HepG2 (cell line): ENCODE results near the gene CCDC201. TPM values are rescaled to one million over a fixed set of nuclear protein-coding genes. Genes with fewer than 3 reads are reported as not detected.

ENCODE experiments used
- ATAC-seq: fragments of 200-7000 bp; cut with Tn5 transposase; 3 replicates; pipeline ENCODE4 v1.9.1; 2020; ENCODE audit warnings: mild to moderate bottlenecking, moderate library complexity
- BruUV-seq: library from RNA; stranded (reverse); fragments of 400-500 nt; replicated peaks from 2 replicates; lab custom pipeline; 2021; lab: Mats Ljungman, UMichigan
- CTCF ChIA-PET: fragments of 300-600 bp; formaldehyde crosslinking; extraction: SDS; loops from one replicate; lab custom pipeline; 2021; ENCODE audit warnings: low total read pairs, inconsistent platforms, low intra/inter-chr PET ratio; lab: Yijun Ruan, JAX
- POLR2A ChIA-PET: fragments of 350-600 bp; sonication (Branson Sonifier 250); formaldehyde crosslinking; loops from one replicate; lab custom pipeline; 2020; ENCODE audit warnings: antibody characterized with exemption, inconsistent platforms; lab: Yijun Ruan, JAX
- DNase-seq: peaks from one replicate; pipeline ENCODE4 v3.0.0-alpha.2; 2015; ENCODE audit warnings: low spot score
- FAIRE-seq: peaks from 3 replicates; lab custom pipeline; 2011; peaks lifted over from hg19 to GRCh38; lab: Jason Lieb, UNC
- H2AFZ ChIP-seq: one replicate; pipeline ENCODE4 v1.6.1; 2011; ENCODE audit warnings: low read length, inconsistent platforms
- H3K27ac ChIP-seq: fragments of 300-600 bp; 3 replicates; pipeline ENCODE4 v1.8.0; 2011; ENCODE audit warnings: mixed run types, mild to moderate bottlenecking, mixed read lengths, low read length, inconsistent platforms; ENCODE audit not compliant: insufficient read depth; ENCODE audit errors: extremely low read length
- H3K27me3 ChIP-seq, 2 experiments: fragments of 200-600 bp in 1 of 2; 2 replicates in 1 of 2; 3 replicates in 1 of 2; pipeline versions ENCODE4 v1.6.0 to v1.8.0; 2011; ENCODE audit warnings: low read length in 2 of 2, mild to moderate bottlenecking in 2 of 2, moderate library complexity in 2 of 2, inconsistent platforms in 1 of 2; ENCODE audit not compliant: insufficient read depth in 2 of 2, control insufficient read depth in 1 of 2
- H3K36me3 ChIP-seq, 2 experiments: fragments of 200-600 bp in 1 of 2; replicated peaks in 1 of 2; 2 replicates in 1 of 2; 3 replicates in 1 of 2; pipeline versions ENCODE4 v1.5.1 to v1.8.0; 2011; ENCODE audit warnings: low read length in 2 of 2, inconsistent platforms in 1 of 2; ENCODE audit not compliant: insufficient read depth in 2 of 2, control insufficient read depth in 1 of 2
- H3K4me1 ChIP-seq: 2 replicates; pipeline ENCODE4 v1.5.1; 2012; ENCODE audit warnings: low read length, inconsistent platforms; ENCODE audit not compliant: insufficient read depth
- H3K4me2 ChIP-seq: 2 replicates; pipeline ENCODE4 v1.6.0; 2011; ENCODE audit warnings: low read depth, low read length, inconsistent platforms
- H3K4me3 ChIP-seq, 3 experiments: fragments of 200-600 bp in 1 of 3; sonication (generic), shearing (Covaris generic) in 1 of 3; replicated peaks in 1 of 3; 2 replicates each; pipeline ENCODE4 v1.5.1; 2011 to 2016; ENCODE audit warnings: low read length in 3 of 3, inconsistent platforms in 2 of 3, low read depth in 2 of 3, mild to moderate bottlenecking in 2 of 3, control low read depth in 1 of 3, mixed read lengths in 1 of 3; ENCODE audit not compliant: insufficient read depth in 1 of 3
- H3K79me2 ChIP-seq: one replicate; pipeline ENCODE4 v1.6.1; 2011; ENCODE audit warnings: low read length, inconsistent platforms; ENCODE audit not compliant: insufficient read depth
- H3K9ac ChIP-seq: 2 replicates; pipeline ENCODE4 v1.6.0; 2011; ENCODE audit warnings: mild to moderate bottlenecking, low read depth, low read length, inconsistent platforms; ENCODE audit not compliant: insufficient read depth
- H3K9me3 ChIP-seq: 2 replicates; pipeline ENCODE4 v1.5.1; 2012; ENCODE audit warnings: mild to moderate bottlenecking, low read length
- H4K20me1 ChIP-seq: 2 replicates; pipeline ENCODE4 v1.6.0; 2011; ENCODE audit warnings: inconsistent platforms, mild to moderate bottlenecking, low read length, moderate library complexity; ENCODE audit not compliant: insufficient read depth
- AKAP8 ChIP-seq: sonication (generic); formaldehyde crosslinking; IDR thresholded peaks from 2 replicates; pipeline ENCODE4 v1.5.1; 2020; ENCODE audit warnings: mild to moderate bottlenecking, missing genetic modification reagents
- DMAP1 ChIP-seq: IDR thresholded peaks from 2 replicates; pipeline ENCODE4 v1.6.1; 2016
- DRAP1 ChIP-seq: IDR thresholded peaks from 2 replicates; pipeline ENCODE4 v1.6.1; 2016; ENCODE audit warnings: missing genetic modification reagents, missing compliant biosample characterization
- RBM39 ChIP-seq: fragments of 200-400 bp; formaldehyde crosslinking; IDR thresholded peaks from one replicate; pipeline ENCODE4 v1.6.1; 2018; ENCODE audit warnings: antibody characterized with exemption, mild to moderate bottlenecking, low read depth, low read length; ENCODE audit not compliant: poor library complexity, severe bottlenecking
- SIN3B ChIP-seq: fragments of 150-350 bp; IDR thresholded peaks from 2 replicates; pipeline ENCODE4 v1.6.1; 2014; ENCODE audit warnings: low read length
- SP4 ChIP-seq: sonication (generic); formaldehyde crosslinking; IDR thresholded peaks from 2 replicates; pipeline ENCODE4 v1.8.1; 2023; ENCODE audit warnings: mild to moderate bottlenecking, missing genetic modification reagents
- ZBTB40 ChIP-seq, 2 experiments: fragments of 450-650 bp in 1 of 2; sonication (generic) in 1 of 2; formaldehyde crosslinking in 1 of 2; IDR thresholded peaks; 2 replicates each; pipeline versions ENCODE4 v1.6.1 to v1.8.0; 2016 to 2022; ENCODE audit warnings: antibody characterized with exemption in 1 of 2, mild to moderate bottlenecking in 1 of 2, missing genetic modification reagents in 1 of 2
- ZNF124 ChIP-seq: sonication (generic); formaldehyde crosslinking; IDR thresholded peaks from 2 replicates; pipeline ENCODE4 v1.4.0; 2020; ENCODE audit warnings: missing genetic modification reagents
- ZNF333 ChIP-seq: sonication (generic); formaldehyde crosslinking; IDR thresholded peaks from 2 replicates; pipeline ENCODE4 v1.4.0; 2020; ENCODE audit warnings: mild to moderate bottlenecking, missing genetic modification reagents, borderline replicate concordance
- ZNF451 ChIP-seq: sonication (generic); formaldehyde crosslinking; IDR thresholded peaks from 2 replicates; pipeline ENCODE4 v1.5.0; 2020; ENCODE audit warnings: mild to moderate bottlenecking, missing genetic modification reagents
- WGBS: methylation state at CpG from one replicate; pipeline ENCODE4 v1.1.6; 2017; ENCODE audit warnings: low lambda C conversion rate; 5-methylcytosine and 5-hydroxymethylcytosine counted together
- in situ Hi-C: cut with HindIII; loops from 2 replicates; pipeline ENCODE4 v1.10.0; 2017; ENCODE audit warnings: low pct_unique_long_range_greater_than_20kb; ENCODE audit not compliant: extremely low pct_ligation_motif_present
- intact Hi-C: fragments of 100-400 bp; cut with micrococcal nuclease; formaldehyde crosslinking; loops from one replicate; pipeline ENCODE4 v1.10.0; 2022; ENCODE audit not compliant: unreplicated experiment
- polyA plus RNA-seq, 8 experiments: library from polyadenylated mRNA; depleted of rRNA in 3 of 8; stranded (reverse) in 7 of 8; unstranded in 1 of 8; fragments of >200 nt; fragmentation: Illumina TruSeq in 4 of 8; extraction: Trizol in 4 of 8; gene quantifications; 2 replicates each; pipeline versions ENCODE4 v1.2.1 to v1.2.3, GENCODE V29; 2011 to 2016; ENCODE audit warnings: low read depth in 4 of 8, missing spikeins in 1 of 8, mixed read lengths in 1 of 8; ENCODE audit not compliant: insufficient read depth in 1 of 8
- total RNA-seq, 5 experiments: library from RNA; depleted of rRNA; stranded (reverse); fragments of >200 nt; fragmentation: Illumina TruSeq; extraction: Trizol; gene quantifications; 2 replicates each; pipeline ENCODE4 v1.2.3, GENCODE V29; 2016; ENCODE audit warnings: low read depth in 1 of 5
- TF ChIP-seq, protein P1 (sequence below): sonication (generic); formaldehyde crosslinking; IDR thresholded peaks from 2 replicates; pipeline ENCODE4 v1.5.1; 2020; ENCODE audit warnings: mild to moderate bottlenecking, missing genetic modification reagents

CCDC201 gene
- total and polyA plus RNA-seq, 2 of the 13 experiments (the other 11 are each of a cell fraction or from before 2014, with no cell fraction given) = 0.92 TPM; not detected in 1

DNA sequence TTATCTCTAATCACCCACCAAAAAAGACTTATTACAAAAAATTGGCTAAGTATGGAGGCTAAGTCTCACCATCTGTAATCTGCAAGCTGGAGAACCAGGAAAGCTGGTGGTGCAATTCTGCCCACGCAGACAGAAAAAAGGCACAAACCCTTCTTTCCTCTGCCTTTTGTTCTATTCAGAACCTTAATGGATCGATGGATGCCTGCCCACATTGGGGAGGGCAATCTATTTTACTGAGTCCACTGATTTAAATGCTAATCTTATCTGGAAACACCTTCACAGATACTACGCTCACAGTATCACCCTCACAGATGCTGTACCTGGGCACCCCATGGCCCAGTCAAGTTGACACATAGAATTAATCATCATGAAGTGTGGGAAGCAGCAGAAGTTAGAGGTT is 38.0 kb upstream of the CCDC201 start:
- Histone ChIP-seq H4K20me1 (no peaks in the 10 kb centered on the region), H3K9me3 (no peaks in the 10 kb centered on the region)
- intact Hi-C loops = no loop called here
- TF ChIP-seq ZNF124 (CRISPR knock-in tag) = no peak
- no peak for TF ChIP-seq DRAP1 (CRISPR knock-in tag)
- no peak for TF ChIP-seq DMAP1
- TF ChIP-seq ZBTB40 (IDR thresholded peaks at IDR 0.05) = no peak
- TF ChIP-seq ZBTB40 (CRISPR knock-in tag; IDR thresholded peaks at IDR 0.05) = no peak
- no peak for TF ChIP-seq ZNF333 (CRISPR knock-in tag)
- no peak for TF ChIP-seq AKAP8
- no peak for TF ChIP-seq SIN3B
- TF ChIP-seq, protein P1, sequence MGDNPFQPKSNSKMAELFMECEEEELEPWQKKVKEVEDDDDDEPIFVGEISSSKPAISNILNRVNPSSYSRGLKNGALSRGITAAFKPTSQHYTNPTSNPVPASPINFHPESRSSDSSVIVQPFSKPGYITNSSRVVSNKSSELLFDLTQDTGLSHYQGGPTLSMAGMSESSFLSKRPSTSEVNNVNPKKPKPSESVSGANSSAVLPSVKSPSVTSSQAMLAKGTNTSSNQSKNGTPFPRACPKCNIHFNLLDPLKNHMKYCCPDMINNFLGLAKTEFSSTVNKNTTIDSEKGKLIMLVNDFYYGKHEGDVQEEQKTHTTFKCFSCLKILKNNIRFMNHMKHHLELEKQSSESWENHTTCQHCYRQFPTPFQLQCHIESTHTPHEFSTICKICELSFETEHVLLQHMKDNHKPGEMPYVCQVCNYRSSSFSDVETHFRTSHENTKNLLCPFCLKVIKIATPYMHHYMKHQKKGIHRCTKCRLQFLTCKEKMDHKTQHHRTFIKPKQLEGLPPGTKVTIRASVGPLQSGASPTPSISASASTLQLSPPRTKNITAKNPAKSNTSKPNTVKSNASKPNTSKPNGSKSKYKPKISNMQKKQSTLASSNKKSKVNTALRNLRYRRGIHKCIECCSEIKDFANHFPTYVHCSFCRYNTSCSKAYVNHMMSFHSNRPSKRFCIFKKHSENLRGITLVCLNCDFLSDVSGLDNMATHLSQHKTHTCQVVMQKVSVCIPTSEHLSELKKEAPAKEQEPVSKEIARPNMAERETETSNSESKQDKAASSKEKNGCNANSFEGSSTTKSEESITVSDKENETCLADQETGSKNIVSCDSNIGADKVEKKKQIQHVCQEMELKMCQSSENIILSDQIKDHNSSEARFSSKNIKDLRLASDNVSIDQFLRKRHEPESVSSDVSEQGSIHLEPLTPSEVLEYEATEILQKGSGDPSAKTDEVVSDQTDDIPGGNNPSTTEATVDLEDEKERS (CRISPR knock-in tag) = no peak
- TF ChIP-seq SP4 (CRISPR knock-in tag) = no peak
- no peak for TF ChIP-seq RBM39
- no peak for TF ChIP-seq ZNF451 (CRISPR knock-in tag)
- TF ChIP-seq, all 625 proteins: peak for 0
- WGBS = 44% methylated on average over 3 of the region's 3 CpGs
- no peak for DNase-seq
- in situ Hi-C loops = loop anchor here (10.0 kb wide), 1 partner anchor 1274 kb away; no protein-coding TSS in a partner anchor
- no peak for ATAC-seq
- BruUV-seq = no TSS peak
- no peak overlapping the region for H2AFZ ChIP-seq
- H3K4me2 ChIP-seq = no peak overlapping the region
- H3K4me3 ChIP-seq = no peak overlapping the region
- ChIA-PET CTCF (no interaction called here), POLR2A (interaction anchor here (1.0 kb wide), 1 partner anchor 18 kb away, joined by 3 read pairs; no protein-coding TSS in a partner anchor)
- no peak overlapping the region for H3K27ac ChIP-seq
- no peaks in the 10 kb centered on the region for H3K79me2 ChIP-seq
- H3K36me3 ChIP-seq = no peaks in the 10 kb centered on the region
- FAIRE-seq = no peak
- no peaks in the 10 kb centered on the region for H3K4me1 ChIP-seq
- no peak overlapping the region for H3K9ac ChIP-seq
- H3K27me3 ChIP-seq = no peaks in the 10 kb centered on the region; a peak in 1 of 5 replicates
